ENCODE results near the gene SF3A1. TPM values are rescaled to one million over a fixed set of nuclear protein-coding genes. Genes with fewer than 3 reads are reported as not detected.

The SF3A1 gene, protein sequence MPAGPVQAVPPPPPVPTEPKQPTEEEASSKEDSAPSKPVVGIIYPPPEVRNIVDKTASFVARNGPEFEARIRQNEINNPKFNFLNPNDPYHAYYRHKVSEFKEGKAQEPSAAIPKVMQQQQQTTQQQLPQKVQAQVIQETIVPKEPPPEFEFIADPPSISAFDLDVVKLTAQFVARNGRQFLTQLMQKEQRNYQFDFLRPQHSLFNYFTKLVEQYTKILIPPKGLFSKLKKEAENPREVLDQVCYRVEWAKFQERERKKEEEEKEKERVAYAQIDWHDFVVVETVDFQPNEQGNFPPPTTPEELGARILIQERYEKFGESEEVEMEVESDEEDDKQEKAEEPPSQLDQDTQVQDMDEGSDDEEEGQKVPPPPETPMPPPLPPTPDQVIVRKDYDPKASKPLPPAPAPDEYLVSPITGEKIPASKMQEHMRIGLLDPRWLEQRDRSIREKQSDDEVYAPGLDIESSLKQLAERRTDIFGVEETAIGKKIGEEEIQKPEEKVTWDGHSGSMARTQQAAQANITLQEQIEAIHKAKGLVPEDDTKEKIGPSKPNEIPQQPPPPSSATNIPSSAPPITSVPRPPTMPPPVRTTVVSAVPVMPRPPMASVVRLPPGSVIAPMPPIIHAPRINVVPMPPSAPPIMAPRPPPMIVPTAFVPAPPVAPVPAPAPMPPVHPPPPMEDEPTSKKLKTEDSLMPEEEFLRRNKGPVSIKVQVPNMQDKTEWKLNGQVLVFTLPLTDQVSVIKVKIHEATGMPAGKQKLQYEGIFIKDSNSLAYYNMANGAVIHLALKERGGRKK
- total RNA-seq (2016; rRNA removed; fragmentation: Illumina TruSeq; extraction: Trizol) (22.0 and 31.8 TPM in 2 replicates), polyA plus RNA-seq (2011; rRNA removed) (10.0 and 16.2 TPM in 2 replicates), polyA minus RNA-seq (2011; rRNA and poly(A)+ RNA removed; ENCODE audit: low replicate concordance) (43.5 and 95.1 TPM in 2 replicates), Bru-seq, nascent RNA (percentile 85 among the genes with signal in this experiment), BruChase-seq, experiment 1, labeled RNA remaining after a 6-hour chase (percentile 93 among the genes with signal in this experiment), BruChase-seq, experiment 2, labeled RNA remaining after a 2-hour chase (percentile 87 among the genes with signal in this experiment)
- total RNA-seq (2016; cell fraction: cytosol; rRNA removed; fragmentation: Illumina TruSeq; extraction: Trizol; ENCODE audit: low read depth) = 9.8 and 11.6 TPM in 2 replicates
- 20.9 and 27.0 TPM in 2 replicates for total RNA-seq (2016; cell fraction: insoluble cytoplasmic fraction; rRNA removed; fragmentation: Illumina TruSeq; extraction: Trizol)
- total RNA-seq (2016; cell fraction: membrane; rRNA removed; fragmentation: Illumina TruSeq; extraction: Trizol) = 13.8 and 16.2 TPM in 2 replicates
- 23.6 and 29.5 TPM in 2 replicates for total RNA-seq (2016; cell fraction: nucleus; rRNA removed; fragmentation: Illumina TruSeq; extraction: Trizol)
- 5.3 and 6.6 TPM in 2 replicates for polyA plus RNA-seq (2011; cell fraction: cytosol; rRNA removed)
- 42.5 and 51.9 TPM in 2 replicates for polyA plus RNA-seq (2011; cell fraction: nucleus; rRNA removed)
- 38.4 and 47.2 TPM in 2 replicates for polyA plus RNA-seq (2012)
- polyA plus RNA-seq (2016; cell fraction: cytosol; fragmentation: Illumina TruSeq; extraction: Trizol; ENCODE audit: low read depth) = 5.6 and 6.5 TPM in 2 replicates
- 22.2 and 52.1 TPM in 2 replicates for polyA plus RNA-seq (2016; cell fraction: insoluble cytoplasmic fraction; fragmentation: Illumina TruSeq; extraction: Trizol; ENCODE audit: low read depth)
- 8.5 and 15.3 TPM in 2 replicates for polyA plus RNA-seq (2016; cell fraction: membrane; fragmentation: Illumina TruSeq; extraction: Trizol; ENCODE audit: low read depth)
- 40.6 and 47.6 TPM in 2 replicates for polyA plus RNA-seq (2016; cell fraction: nucleus; fragmentation: Illumina TruSeq; extraction: Trizol; ENCODE audit: insufficient read depth, low read depth)
- 61.1 and 71.4 TPM in 2 replicates for polyA minus RNA-seq (2011; cell fraction: cytosol; rRNA and poly(A)+ RNA removed)
- polyA minus RNA-seq (2011; cell fraction: nucleus; rRNA and poly(A)+ RNA removed) = 49.2 and 53.6 TPM in 2 replicates
- long read RNA-seq, experiment 1, full-length matches to known transcripts = 3 of 7 reads
- long read RNA-seq, experiment 1, partial matches to known transcripts = 4 of 7 reads
- long read RNA-seq, experiment 1, other reads (novel, unspliced or antisense) = 0 of 7 reads
- long read RNA-seq, experiment 2, full-length matches to known transcripts = 78 of 189 reads
- long read RNA-seq, experiment 2, partial matches to known transcripts = 74 of 189 reads
- long read RNA-seq, experiment 2, other reads (novel, unspliced or antisense) = 37 of 189 reads

GRCh38 chr22:30356449-30357235 is at the start of gene SF3A1, which contains the start of gene CCDC157:
SF3A1 (minus strand) TSS chr22:30356894; CDS start chr22:30356792, 102 bp downstream.
CCDC157 (plus strand) TSS chr22:30357007; CDS start chr22:30366001, 8,994 bp downstream.
- Histone ChIP-seq H3K9ac (ENCODE audit: insufficient read depth, low read depth, low read length) (peak within 1 kb of the TSS; percentile 99), H3K27me3 (ENCODE audit: control insufficient read depth in 1 of 2, insufficient read depth in 2 of 2, low read length in 2 of 2) (no peaks in the 10 kb centered on the region; a peak in 2 of 5 replicates), H3K4me2 (ENCODE audit: low read depth, low read length) (peak within 1 kb of the TSS; percentile 83), H3K9me3 (ENCODE audit: low read length) (no peaks in the 10 kb centered on the region), H3K36me3 (replicated peaks in 1 of 2; ENCODE audit: control insufficient read depth in 1 of 2, insufficient read depth in 2 of 2, low read length in 2 of 2) (peaks cover 9 to 27% of the 10 kb centered on the region in 2 experiments; a peak in 4 of 5 replicates), H3K4me3 (replicated peaks in 1 of 3; ENCODE audit: insufficient read depth in 1 of 3, low read depth in 2 of 3, low read length in 3 of 3) (peak within 1 kb of the TSS; percentile 89 to 99 (median 96)), H3K27ac (ENCODE audit: extremely low read length, insufficient read depth, low read length) (peak within 1 kb of the TSS; percentile 93), H4K20me1 (ENCODE audit: insufficient read depth, low read length) (peaks cover 19% of the 10 kb centered on the region), H3K79me2 (ENCODE audit: insufficient read depth, low read length) (peaks cover 27% of the 10 kb centered on the region), H2AFZ (ENCODE audit: low read length) (no peak within 1 kb of the TSS), H3K4me1 (ENCODE audit: insufficient read depth, low read length) (peaks cover 50% of the 10 kb centered on the region)
- no TSS peak for BruUV-seq (replicated peaks)
- FAIRE-seq (peak; percentile 40), DNase-seq (ENCODE audit: low spot score) (peak; percentile 88), ATAC-seq (peak; percentile 97)
- in situ Hi-C loops (cut with HindIII; ENCODE audit: extremely low pct_ligation_motif_present, low pct_unique_long_range_greater_than_20kb) (no loop called here), intact Hi-C loops (cut with micrococcal nuclease; ENCODE audit: unreplicated experiment) (no loop called here)
- POLR2A ChIA-PET = interaction anchor here (0.7 to 2.0 kb wide), 16 partner anchors 10 to 93 kb away, joined by 3 to 39 read pairs (median 4); partner anchors contain the start of genes CASTOR1, RNF215 and TBC1D10A
- 4% methylated on average over 12 of the region's 91 CpGs for WGBS (ENCODE audit: low lambda C conversion rate)
- CTCF ChIA-PET (ENCODE audit: low intra/inter-chr PET ratio, low total read pairs) = no interaction called here
- TF ChIP-seq CEBPG (CRISPR knock-in tag; IDR thresholded peaks at IDR 0.05) (no peak; the same call in 1 of the 2 replicates), ZNF496 (CRISPR knock-in tag; IDR thresholded peaks at IDR 0.05; ENCODE audit: insufficient replicate concordance) (no peak), MTA1 (CRISPR knock-in tag; IDR thresholded peaks at IDR 0.05; ENCODE audit: borderline replicate concordance) (no peak; the same call in 1 of the 2 replicates), ZNF543 (CRISPR knock-in tag; IDR thresholded peaks at IDR 0.05) (no peak; the same call in 1 of the 2 replicates), ARID2 (CRISPR knock-in tag; IDR thresholded peaks at IDR 0.05; ENCODE audit: borderline replicate concordance) (no peak), ESRRA (CRISPR knock-in tag; IDR thresholded peaks at IDR 0.05; ENCODE audit: low read depth) (peak; percentile 67; the same call in 1 of the 2 replicates), MXD3 (CRISPR knock-in tag; IDR thresholded peaks at IDR 0.05) (peak; percentile 41; the same call in 1 of the 2 replicates), ZEB1 (IDR thresholded peaks at IDR 0.05; ENCODE audit: insufficient replicate concordance, low read depth) (no peak), POLR2AphosphoS2 (IDR thresholded peaks at IDR 0.05; ENCODE audit: low read depth, low read length) (no peak), ZBTB25 (CRISPR knock-in tag; IDR thresholded peaks at IDR 0.05) (peak; percentile 74), TGIF2 (CRISPR knock-in tag; IDR thresholded peaks at IDR 0.05) (no peak)
- TF ChIP-seq, protein P1, sequence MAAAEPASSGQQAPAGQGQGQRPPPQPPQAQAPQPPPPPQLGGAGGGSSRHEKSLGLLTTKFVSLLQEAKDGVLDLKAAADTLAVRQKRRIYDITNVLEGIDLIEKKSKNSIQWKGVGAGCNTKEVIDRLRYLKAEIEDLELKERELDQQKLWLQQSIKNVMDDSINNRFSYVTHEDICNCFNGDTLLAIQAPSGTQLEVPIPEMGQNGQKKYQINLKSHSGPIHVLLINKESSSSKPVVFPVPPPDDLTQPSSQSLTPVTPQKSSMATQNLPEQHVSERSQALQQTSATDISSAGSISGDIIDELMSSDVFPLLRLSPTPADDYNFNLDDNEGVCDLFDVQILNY (CRISPR knock-in tag; conservative IDR thresholded peaks at IDR 0.05) = no peak; the same call in 1 of the 2 replicates
